Stromal cell of bone marrow (primary cell): Measurements from ENCODE around the gene CBLN3.
"Not testable (repeated sequence)": the region's sequence is repeated elsewhere in the genome, so short reads cannot be mapped to it uniquely, and the experiment has no call there.

Experiments
- DNase-seq: peaks from one replicate; pipeline ENCODE4 v3.0.0-alpha.2; 2012; ENCODE audit warnings: low read depth

CBLN3 gene

DNA sequence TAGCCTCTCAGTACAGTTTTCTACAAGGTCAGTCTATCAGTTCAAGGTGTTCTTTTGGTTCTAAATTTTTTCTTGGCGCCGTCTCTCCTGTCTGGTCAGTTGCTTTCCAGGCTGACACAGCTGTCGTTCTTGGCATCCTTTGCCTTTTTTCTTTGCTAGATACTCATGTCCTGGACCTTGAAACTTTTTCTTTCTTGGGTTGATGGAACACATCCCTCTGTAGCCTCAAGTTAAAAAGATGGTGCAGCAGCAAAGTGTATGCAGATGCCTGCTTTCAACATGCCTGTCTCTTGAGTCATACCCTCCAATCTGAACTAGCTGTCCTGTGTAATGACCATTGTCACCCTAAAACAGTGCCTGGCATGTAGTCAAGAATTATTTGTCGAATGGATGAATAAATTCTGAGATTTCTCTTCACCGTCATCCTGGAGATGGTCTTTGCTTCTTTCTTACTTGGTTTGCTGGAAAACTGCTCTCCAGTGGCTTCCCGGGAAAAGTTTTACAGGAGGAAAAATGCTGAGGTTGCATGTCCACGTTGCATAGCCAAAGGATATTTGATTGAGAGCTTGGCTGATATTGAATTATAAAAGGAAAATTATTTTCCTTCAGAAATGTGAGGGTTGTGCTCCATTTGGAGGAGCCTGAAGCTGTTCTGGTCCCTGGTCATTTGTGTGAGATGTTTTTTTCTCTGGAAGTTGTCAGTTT lies 26.0 kb downstream of the CBLN3 start:
- no peak for DNase-seq

DNA sequence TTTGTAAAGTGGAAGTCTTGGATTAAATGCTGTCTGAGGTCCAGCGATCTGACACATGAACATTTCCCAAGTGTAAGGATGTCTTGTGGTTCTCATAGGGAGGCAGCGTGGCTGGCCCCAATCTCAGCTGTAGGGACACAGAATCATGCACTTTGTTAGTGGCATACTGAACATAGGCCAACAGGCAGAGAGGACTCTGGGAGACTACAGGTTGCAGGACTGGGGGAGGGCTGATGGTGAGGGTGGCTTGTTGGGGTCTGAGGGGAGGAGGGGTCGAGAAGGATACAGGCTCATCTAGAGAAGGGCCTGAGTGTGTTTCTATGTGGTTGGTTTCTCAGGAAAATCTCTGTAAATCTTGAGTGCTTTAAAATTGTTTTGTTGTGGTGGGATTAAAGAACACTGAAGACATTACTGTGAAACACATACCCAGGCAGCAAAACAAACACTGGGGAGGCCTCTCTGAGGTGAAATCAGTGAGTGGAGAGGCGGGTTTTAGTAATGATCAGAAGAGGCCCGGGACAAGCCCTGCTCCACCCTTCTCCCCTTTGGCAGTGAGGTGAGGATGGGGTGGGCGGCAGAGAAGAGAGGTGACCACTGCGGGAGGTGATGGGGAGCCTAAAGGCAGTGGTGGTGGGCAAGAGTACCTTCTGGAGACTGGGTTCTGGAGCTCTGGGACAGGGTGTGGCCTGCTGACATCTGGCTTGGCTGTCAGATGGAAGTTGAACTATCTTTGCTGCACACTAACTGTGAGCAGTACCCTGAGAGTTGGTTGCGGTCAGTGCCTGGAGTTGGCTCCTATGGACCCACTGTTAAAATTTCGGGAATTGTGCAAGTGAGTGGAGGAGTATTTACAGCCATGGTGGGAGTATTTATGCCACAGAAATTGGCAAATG lies 27.4 kb downstream of the CBLN3 start:
- DNase-seq: no peak

DNA sequence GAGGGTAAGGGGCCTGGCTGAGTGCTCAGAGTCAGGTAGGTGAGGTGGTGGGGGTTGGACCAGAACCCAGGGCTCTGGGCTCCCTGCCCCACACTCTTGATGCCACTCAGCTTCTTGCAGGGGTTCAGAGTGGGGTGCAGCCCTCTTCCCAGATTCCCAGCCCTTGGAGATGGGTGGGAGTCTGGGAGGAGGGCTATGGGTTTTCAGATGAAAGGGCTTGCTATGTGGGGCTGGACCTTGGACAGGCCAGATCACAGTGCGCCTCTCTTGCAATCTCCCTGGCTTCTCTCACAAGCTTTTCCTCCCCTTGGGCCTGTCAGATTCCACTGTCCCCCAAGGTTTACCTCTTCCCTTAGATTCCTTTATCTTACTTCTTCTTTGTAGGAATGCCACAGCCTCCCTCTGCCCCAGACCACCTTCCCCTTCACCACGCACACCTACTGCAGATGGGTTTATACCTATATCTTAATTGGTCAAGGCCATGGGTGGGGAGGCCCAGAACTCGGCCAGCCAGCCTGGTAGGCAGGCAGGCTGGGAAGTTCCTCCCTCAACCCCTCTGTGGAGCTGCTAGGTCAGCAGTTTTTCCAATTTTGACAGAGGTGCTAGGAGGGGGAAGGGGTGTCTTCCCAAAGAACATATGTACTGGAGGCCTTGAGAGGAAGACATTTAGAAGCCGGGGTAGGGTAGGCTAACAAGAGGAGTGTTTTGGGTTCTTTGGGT lies 29.3 kb downstream of the CBLN3 start:
- no peak for DNase-seq

DNA sequence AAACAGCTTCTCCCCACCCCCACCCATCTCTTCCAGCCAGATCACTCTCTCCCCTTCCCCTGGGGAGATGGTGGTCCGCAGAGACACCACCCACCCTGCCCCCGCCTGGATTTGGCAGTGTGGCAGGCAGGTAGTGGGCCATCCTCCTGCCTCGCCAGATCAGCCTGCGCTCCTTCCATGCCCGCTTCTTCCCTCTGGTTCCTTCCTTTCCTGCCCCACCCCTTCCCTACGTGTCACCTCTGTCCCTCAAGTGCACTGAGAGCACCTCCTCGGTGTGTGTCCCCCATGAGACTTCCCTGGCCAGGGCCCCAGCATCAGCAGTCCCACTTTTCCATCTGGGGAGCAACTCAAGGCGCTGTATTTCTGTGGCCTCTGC lies 30.0 kb downstream of the CBLN3 start:
- DNase-seq: no peak

DNA sequence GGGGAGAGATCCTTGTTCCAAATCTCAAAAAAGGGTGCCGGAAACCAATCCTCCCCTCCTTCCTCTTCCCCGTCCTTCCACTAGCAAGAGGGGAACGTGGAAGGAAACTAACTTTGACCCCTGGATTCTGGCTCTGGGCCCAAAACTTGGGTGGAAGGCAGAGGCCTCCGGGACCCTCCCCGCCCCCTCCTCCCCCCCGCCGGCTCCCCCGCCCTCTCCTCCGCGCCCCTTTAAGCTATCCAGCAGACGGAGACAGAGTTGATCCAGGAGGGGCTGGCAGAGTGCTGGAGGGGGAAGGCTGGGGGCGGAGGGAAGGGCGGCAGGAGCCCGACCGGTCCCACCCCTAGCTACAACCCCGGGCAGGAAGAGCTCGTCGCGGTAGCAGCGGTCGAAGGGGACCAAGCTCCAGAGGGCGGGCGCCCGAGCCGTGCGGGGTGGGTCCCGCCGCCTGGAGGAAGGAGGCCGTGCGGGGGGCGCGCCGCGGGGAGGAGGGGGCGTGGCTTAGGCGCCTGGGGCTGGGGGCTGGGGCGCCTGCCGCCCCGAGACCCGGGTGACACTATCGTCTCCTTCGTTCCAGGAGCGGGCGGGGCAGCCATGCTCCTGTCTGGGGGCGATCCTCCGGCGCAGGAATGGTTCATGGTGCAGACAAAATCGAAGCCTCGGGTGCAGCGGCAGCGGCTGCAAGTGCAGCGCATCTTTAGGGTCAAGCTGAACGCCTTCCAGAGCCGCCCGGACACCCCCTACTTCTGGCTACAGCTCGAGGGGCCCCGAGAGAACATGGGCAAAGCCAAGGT lies 30.6 kb downstream of the CBLN3 start, which contains the start of gene NYNRIN:
NYNRIN (plus strand) TSS at position 351 of the 794 bp plus-strand sequence; CDS start at position 595, 244 bp downstream.
- no peak for DNase-seq

DNA sequence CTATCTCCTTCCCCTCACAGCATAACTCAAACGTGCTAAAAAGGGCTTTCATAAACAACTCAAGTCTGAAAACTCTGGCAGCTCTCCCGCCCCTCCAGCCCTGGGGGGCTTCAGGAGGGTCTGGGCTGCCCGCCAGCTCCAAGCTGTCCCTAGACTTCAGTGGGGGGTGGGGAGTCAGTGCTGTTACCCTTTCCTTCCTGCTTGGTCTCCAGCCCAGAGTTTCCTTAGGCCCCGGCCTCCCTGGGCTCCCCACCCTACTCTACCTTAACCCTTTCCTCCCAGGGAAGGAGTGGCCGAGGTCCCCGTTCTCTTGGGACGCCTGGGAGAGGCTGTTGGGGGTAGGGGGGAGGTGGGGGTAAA lies 31.2 kb downstream of the CBLN3 start:
- no peak for DNase-seq

DNA sequence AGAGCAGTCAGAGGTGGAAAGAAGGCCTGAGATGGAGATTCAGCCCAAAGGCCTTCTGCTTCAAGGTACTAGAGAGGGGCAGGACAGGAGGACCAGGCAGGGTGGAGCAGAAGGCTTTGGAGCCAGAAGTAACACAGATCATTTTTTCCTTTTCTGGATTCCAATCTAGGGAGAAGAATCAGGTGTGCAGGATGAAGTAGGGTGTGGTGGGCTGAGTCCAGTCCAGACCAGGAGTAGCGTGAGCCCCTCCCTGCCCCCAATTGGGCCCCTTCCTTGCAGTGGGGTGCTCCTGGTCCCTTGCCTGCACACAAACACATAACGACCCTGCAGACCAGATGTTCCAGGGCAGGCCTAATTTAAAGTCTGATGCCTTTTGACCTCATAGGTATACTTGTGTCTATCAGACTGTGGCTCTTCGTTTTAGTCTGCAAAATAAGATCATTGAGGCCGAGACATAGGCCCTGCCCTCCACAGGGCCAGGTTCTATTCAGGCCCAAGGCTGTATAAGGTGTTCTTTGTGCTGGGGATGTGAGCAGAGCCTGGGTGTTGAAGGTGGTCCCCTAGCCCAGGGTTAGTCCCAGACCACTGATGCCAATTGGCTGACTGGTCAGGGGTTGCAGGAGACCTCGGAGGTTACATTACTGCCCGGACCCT lies 31.7 kb downstream of the CBLN3 start:
- DNase-seq: no peak

DNA sequence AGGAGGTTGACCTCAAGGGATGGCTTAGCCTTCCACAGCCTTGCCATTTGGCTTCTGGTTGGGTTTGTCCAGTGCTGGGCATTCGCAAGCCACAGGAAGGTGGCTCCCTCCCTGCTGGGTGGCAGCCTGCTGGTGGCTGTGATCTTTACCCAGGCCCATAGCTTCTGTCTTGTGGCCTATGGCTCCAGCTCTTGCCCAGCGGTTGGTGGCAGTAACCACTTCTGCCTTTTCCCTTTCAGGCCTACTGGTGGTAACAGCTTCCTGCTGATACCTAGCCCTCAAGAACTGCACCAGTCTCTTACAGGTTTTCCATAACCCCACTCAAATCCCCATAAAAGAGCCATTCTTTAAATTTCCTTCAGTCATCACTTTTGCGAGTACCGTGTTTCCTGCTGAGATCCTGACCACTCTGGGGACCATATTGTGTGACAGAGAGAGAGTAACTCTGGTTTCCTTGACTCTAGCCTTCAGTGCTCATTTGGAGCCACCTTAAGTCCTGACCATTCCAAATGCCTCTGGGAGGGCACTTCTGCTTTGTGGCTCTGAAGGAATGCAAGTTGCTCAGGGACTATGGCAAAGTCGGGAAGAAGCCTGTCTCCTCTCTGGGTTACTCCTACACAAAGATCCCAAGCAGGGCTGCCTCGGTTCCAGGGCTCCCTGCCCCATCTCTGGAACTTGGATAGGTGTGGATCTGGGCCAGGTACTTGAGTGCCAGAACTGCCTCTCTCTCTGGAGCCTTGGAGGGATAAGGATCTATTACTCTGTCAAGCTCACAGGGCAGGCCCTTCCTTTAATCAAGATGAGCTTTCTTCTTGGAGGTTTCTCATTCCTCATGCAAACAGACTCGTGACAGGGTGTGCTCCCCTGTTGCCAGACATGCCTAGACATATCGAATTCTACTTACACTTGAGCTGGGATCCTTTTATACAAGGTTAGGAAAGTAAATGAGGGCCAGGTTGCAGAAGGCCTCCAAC lies 33.6 kb downstream of the CBLN3 start:
- no peak for DNase-seq

DNA sequence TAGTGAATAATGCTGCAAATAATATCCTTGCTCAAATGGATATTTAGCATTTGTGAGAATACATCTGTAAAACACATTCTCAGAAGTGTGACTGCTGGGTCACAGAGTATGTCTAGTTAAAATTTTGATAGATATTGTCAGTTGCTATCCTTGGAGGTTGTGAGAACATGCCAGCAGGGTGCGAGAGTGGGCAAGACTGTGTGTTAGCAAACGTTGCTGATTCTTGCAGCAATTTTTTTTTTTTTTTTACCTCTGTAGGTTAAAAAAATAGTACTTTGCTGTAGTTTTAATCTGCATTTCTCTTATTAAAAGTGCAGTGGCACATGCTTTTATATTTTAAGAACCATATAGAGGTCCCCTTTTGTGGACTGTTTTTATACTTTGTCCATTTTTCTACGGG lies 35.2 kb downstream of the CBLN3 start:
- no peak for DNase-seq

DNA sequence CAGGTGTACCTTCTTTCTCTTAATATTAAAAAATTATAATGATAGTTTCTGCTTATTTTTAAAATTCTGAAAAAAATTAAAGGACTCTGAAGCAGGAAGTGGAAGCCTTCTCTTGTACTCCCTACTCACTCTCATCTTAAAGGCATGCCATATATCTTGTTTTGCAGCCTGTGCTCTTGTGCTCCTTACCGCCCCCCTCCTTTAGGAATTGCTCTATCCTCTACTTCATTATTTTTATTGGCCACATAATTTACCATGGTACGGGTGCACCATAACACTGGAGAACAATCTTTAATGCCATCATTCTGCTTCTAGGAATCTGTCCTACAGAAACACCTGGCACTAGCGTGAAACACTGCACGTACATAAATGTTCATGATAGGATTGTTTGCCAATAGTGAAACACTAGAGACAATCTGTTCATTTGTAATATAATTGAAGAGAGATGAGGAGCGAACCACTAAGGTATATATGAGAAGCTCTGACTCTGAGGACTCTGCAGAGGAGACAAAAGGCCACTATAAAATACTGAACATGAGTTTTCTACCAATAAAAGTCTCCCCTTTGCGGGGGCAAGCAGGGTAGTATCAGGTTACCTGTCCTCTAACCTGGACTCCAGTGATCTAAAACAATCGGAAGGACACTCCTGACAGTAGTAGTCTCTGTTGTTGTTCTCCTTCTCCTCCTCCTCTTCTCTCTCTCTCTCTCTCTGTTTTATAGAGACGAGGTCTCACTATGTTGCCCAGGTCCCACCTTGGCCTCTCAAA lies 37.0 kb downstream of the CBLN3 start:
- no peak for DNase-seq

DNA sequence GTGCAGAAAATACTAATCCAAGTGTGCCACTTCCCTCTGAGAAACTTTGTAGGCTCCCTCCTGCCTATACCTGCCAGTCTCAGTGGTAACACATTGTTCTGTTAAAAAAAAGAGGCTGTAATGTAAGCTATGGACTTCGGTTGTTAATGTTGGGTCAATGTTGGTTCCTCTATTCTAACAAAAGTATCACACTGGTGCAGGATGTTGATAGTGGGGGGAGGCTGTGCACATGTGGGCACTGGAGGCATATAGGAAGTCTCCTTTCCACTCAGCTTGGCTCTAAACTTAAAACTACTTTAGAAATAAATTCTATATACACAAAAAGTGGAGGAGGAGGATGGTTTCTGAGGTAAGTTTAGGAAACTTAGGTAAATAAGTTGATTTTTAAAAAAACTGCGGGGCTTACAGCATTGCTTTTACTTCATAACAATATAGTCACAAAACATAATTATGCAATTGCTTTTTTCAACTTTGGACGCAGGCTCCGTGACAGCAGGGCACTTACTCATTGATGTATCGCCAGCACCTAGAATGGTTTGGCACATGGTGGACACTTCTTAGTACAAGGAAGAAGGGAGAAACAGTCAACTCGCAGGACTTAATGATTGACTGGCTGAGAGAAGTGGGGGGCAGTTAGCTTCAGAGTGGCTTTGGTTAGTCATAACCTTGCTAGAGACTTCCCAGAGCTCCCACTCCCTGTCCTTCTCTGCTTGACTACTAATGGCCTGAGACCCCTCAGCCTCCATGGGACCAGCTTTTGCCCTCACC lies 38.6 kb downstream of the CBLN3 start:
- no peak for DNase-seq

DNA sequence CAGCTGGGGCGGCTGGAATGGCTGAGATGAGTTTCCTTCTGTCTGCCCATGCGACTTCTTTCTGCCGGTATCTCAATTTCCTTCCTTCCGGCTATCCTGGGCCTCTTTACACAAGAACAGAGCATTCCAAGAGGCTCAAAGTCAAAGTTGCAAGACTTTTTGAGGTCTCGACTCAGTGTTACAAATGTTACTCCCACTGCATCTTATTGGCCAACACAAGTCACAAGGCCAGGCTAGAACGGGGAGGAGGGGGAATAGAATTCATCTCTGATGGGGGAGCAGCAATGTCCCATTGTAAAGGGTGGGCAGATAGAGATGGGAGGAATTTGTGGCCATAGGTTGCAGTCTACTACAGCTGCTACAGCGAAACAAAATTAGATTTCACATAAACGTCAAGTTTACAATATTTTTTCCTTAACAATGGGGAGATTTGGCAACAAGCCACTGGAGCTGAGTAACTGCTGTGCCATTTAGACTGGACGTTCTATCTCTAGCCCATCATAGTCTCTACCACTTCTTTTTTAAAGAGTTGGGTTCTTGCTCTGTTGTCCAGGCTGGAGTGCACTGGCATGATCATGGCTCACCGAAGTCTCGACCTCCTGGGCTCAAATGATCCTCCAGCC lies 40.1 kb downstream of the CBLN3 start:
- DNase-seq: no peak

DNA sequence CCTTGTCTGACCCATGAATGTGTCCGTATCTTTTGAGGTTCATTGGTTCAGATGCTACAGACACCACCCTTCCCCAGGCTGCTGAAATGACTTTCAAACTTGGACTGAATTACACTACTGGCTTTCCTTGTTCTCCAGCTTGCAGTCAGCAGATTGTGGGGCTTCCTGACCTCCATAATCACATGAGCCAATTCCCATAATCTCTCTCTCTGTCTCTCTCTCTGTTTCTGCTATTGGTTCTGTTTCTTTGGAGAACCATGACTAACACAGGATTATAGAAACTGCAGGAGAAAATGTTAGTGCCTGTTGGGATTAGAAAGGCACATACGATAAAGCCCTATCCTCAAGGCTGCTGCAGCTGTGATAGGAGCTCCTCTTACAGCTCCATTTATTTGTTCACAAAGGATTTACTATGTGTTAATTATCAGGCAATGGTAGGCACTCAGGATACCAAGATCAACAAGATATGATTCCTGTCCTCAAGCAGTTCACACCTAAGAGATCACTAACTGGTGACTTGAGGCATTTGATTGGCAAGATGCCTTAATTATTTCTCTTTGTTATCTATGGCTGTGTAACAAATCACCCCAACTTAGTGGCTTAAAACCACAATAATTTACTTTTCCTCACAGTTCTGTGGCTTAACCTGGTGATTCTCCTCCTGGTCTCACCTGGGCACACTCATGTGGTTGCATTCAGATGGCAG lies 40.8 kb downstream of the CBLN3 start:
- no peak for DNase-seq

DNA sequence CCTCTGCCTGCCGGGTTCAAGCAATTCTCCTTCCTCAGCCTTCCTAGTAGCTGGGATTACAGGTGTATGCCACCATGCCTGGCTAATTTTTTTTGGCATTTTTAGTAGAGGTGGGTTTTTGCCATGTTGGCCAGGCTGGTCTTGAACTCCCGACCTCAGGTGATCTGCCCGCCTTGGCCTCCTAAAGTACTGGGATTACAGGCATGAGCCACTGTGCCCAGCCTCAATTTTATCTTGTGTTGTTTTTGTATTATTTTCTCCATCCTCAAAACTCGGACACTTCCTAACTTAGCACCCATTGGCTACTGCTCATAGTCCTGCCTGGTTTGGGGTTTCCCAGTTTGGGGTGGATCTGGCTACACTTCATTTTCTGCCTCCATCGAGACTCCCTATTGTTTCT lies 41.9 kb downstream of the CBLN3 start:
- not testable (repeated sequence) for DNase-seq

DNA sequence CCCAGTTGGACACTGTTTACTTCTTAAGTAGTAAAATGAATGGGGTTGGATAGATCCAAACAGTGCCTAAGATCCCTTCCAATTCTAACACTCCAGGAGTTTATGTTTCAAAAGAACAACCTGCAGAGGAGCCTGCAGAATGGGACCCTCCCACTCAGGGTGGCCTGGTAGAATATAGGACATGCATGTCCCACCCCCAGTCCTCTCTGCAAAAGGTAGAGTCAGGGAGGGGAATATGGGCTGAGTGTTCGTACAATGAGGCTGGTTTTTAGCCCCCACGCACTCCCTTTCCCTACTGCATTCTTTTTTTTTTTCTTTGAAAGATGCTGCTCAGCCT lies 42.5 kb downstream of the CBLN3 start:
- DNase-seq: no peak

DNA sequence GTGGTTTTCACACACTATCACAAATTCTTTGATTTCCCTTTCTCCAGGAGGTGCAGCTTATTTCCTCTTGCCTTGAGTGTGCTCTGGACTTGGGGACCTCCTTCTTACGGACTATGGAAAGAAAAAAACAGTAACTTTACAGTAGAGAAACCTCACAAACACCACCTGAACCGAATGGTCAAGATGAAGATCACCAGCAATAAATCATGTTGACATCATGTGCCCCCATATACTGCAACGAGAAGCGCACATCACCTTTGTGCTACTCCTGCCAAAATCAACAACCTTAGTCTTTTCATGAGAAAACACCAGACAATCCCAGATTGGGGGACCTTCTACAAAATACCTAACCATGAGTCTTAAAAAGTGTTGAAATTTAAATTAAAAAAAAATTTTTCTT lies 43.9 kb downstream of the CBLN3 start:
- no peak for DNase-seq

DNA sequence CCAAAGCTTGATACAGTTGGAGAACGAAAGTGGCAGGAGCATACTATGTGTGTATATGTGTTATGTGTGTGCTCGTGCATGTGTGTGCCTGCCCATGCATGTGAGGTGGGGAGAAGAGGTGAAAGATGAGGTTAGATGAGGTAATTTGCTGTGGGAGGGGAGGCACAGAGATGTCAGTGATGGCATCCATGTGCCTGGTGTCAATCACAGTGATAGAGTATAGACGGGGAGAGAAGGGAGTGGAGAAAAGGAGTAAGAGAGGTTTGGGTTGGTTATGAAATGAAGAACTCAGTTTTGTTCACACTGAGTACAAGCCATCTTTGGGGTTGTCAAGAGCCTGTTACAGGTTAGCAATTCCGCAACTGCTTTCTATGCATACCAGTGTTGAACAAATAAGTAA lies 45.3 kb downstream of the CBLN3 start:
- no peak for DNase-seq

DNA sequence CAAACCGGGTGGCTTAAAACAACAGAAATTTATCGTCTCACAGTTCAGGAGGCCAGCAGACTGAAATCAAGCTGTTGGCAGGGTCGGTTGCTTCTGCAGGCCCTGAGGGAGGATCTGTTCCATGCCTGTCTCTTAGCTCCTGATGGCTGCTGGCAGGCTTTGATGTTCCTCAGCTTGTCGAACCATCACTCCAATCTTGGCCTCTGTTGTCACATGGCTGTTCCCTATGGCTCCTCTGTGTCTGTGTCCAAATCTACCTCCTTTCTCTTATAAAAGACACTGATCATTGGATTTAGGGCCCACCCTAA lies 47.5 kb downstream of the CBLN3 start:
- no peak for DNase-seq
